GM12892 (cell line): ENCODE measurements around the gene RPS6KA2.

Source experiments
- POLR2A ChIP-seq: IDR thresholded peaks from 2 replicates; pipeline ENCODE4 v1.6.1; 2011; ENCODE audit warnings: low read depth, low read length, control low read depth
- POLR2AphosphoS5 ChIP-seq: IDR thresholded peaks from 2 replicates; pipeline ENCODE4 v1.6.1; 2011; ENCODE audit warnings: low read depth, low read length, control low read depth
- TAF1 ChIP-seq: IDR thresholded peaks from 2 replicates; pipeline ENCODE4 v1.6.1; 2011; ENCODE audit warnings: low read depth, mild to moderate bottlenecking, control low read depth, low read length, borderline replicate concordance

DNA sequence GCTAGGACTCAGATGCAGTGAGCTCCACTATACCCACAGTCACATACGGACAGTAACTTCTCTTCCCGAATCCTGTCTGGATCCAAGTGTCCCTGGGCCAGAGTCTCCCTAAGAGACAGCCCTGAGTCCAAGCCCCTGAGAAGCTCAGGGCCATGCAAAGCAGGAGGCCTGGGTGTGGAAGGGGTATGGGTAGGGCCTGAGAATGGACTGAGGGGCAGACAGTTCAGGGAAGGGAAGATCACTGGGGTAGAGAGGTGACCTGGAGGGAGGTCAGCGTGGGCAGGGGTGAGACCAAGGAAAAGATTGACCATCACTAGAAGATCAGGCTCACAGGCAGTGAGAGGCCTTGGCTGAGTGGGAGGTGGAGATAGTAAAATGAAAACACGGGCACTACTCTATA is 8.8 kb downstream of the RPS6KA2 start:
- TF ChIP-seq TAF1 (no peak), POLR2AphosphoS5 (no peak), POLR2A (no peak)
